Kidney (tissue), 14 donors: ENCODE results near the gene IMPA2. TPM values are rescaled to one million over a fixed set of nuclear protein-coding genes. Genes with fewer than 3 reads are reported as not detected.

Source experiments
- DNase-seq, 5 donors: peaks; one replicate each; pipeline ENCODE4 v3.0.0-alpha.2; 2013 to 2020
- FAIRE-seq: peaks from 2 replicates; lab custom pipeline; 2012; peaks lifted over from hg19 to GRCh38; lab: Jason Lieb, UNC
- H3K27ac ChIP-seq, 2 donors: one replicate each; pipeline ENCODE4 v1.7.0; 2013; ENCODE audit warnings: low read depth in 2 of 2, low read length in 2 of 2, inconsistent platforms in 1 of 2
- H3K27me3 ChIP-seq: one replicate; pipeline ENCODE4 v1.7.1; 2013; ENCODE audit warnings: low read length, inconsistent platforms; ENCODE audit not compliant: control insufficient read depth, insufficient read depth
- H3K36me3 ChIP-seq, 3 donors: one replicate each; pipeline versions ENCODE4 v1.7.0 to v1.7.1; 2013; ENCODE audit warnings: low read length in 3 of 3, control low read depth in 1 of 3, inconsistent platforms in 1 of 3; ENCODE audit not compliant: insufficient read depth in 3 of 3, control insufficient read depth in 2 of 3
- H3K4me1 ChIP-seq, 3 donors: one replicate each; pipeline versions ENCODE4 v1.7.0 to v1.7.1; 2013; ENCODE audit warnings: low read length in 3 of 3, inconsistent platforms in 1 of 3, low read depth in 1 of 3; ENCODE audit not compliant: control insufficient read depth in 2 of 3, insufficient read depth in 2 of 3
- H3K4me3 ChIP-seq, 3 donors: one replicate each; pipeline versions ENCODE4 v1.7.0 to v1.8.1; 2013; ENCODE audit warnings: low read length in 3 of 3, control low read depth in 1 of 3, inconsistent platforms in 1 of 3
- H3K9ac ChIP-seq, 3 donors: one replicate each; pipeline versions ENCODE4 v1.7.0 to v1.7.1; 2013; ENCODE audit warnings: low read length in 3 of 3, control low read depth in 1 of 3, inconsistent platforms in 1 of 3
- H3K9me3 ChIP-seq, 3 donors: one replicate each; pipeline versions ENCODE4 v1.7.0 to v1.7.1; 2013; ENCODE audit warnings: low read length in 3 of 3, control low read depth in 1 of 3, inconsistent platforms in 1 of 3; ENCODE audit not compliant: control insufficient read depth in 2 of 3, insufficient read depth in 1 of 3
- intact Hi-C: fragments of 100-400 bp; cut with DNase I; formaldehyde crosslinking; loops from one replicate; pipeline ENCODE4 v1.11.1; 2022
- polyA plus RNA-seq: library from polyadenylated mRNA; stranded (reverse); fragments of 350-450 nt; fragmentation: Illumina TruSeq; extraction: RNeasy Lipid Tissue Mini Kit (QIAGEN cat#74804); gene quantifications from one replicate; pipeline ENCODE4 v1.2.3, GENCODE V29; 2014; ENCODE audit warnings: low read depth, low replicate concordance; ENCODE audit not compliant: insufficient read depth
- total RNA-seq: library from RNA; stranded (reverse); fragmentation: NEBNext Ultra II Directional; extraction: Animal tissue kit (Norgen Biotek cat#: 25700); gene quantifications from one replicate; pipeline ENCODE4 v1.2.1, GENCODE V29; 2021
- TF ChIP-seq, protein P1 (sequence below): IDR thresholded peaks from 3 replicates; pipeline ENCODE4 v1.5.1; 2012; ENCODE audit warnings: mild to moderate bottlenecking, moderate library complexity, borderline replicate concordance; ENCODE audit not compliant: insufficient read depth; ENCODE audit errors: extremely low read depth
- donor health status: control.
- donor health status: control.
- donor health status: control.
- donor health status: control.
- donor health status: control.
- donor health status: DM: yes; HTN: yes; CAD: no.
- donor health status: Normal renal cell carcinoma (clear cell type).

Gene IMPA2
- total and polyA plus RNA-seq, 2 donors from 2014 or later, result 157 to 348 TPM

DNA sequence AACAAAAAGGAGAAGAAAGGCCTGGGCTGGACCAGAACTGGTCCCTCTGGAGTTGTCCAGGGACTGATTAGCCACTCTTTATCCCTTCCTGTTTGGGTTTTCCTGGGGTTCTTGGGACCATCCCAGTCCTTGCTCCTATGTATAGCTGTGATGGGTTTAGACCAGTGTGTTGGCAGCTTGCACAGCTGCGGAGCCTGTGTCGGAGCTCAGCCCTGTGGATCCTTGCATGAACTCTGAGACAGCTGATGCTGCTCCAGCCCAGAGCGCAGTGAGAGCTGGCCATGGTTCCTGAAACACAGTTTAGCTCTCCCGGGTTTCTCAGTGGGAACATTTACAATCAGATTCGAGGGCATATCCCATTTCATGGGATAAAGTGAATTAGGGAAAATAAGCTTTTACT is 16.9 kb downstream of the IMPA2 start:
- Histone ChIP-seq H3K27me3 (no peaks in the 10 kb centered on the region), H3K36me3 (peaks cover 0 to 7% (median 0%) of the 10 kb centered on the region in 3 donors), H3K4me3 (no peak overlapping the region), H3K9me3 (no peaks in the 10 kb centered on the region), H3K27ac (peak overlapping the region; percentile 26 to 37), H3K4me1 (peaks cover 0 to 55% (median 45%) of the 10 kb centered on the region in 3 donors), H3K9ac (peak overlapping the region in 1 of 3 donors; percentile 57)
- intact Hi-C loops, result loop anchor here (5.0 kb wide), 1 partner anchor 56 kb away; no protein-coding TSS in a partner anchor
- FAIRE-seq (no peak), DNase-seq (peak in 4 of 5 donors; percentile 46 to 67 (median 63))
- TF ChIP-seq, protein P1, sequence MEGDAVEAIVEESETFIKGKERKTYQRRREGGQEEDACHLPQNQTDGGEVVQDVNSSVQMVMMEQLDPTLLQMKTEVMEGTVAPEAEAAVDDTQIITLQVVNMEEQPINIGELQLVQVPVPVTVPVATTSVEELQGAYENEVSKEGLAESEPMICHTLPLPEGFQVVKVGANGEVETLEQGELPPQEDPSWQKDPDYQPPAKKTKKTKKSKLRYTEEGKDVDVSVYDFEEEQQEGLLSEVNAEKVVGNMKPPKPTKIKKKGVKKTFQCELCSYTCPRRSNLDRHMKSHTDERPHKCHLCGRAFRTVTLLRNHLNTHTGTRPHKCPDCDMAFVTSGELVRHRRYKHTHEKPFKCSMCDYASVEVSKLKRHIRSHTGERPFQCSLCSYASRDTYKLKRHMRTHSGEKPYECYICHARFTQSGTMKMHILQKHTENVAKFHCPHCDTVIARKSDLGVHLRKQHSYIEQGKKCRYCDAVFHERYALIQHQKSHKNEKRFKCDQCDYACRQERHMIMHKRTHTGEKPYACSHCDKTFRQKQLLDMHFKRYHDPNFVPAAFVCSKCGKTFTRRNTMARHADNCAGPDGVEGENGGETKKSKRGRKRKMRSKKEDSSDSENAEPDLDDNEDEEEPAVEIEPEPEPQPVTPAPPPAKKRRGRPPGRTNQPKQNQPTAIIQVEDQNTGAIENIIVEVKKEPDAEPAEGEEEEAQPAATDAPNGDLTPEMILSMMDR, result no peak

DNA sequence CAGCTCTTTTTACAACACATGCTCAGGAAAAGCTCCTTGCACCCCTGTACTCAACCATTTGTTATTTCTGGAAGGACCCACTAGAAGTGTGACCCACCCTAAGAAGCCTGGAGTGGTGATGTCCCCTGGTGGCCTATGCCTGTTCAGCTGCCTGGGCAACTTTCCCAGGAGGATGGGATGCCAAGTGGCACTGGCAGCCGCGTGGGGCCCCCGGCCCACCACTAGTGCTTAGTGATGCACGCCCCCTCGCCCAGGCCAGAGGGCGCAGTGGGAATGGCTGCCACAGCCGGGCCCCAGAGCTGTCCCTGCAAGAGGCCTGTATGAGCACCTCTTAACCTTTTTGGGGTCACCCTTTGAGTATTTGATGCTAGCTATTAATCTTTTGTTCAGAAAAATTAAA is 18.1 kb downstream of the IMPA2 start:
- H3K9ac ChIP-seq, result peak overlapping the region in 1 of 3 donors; percentile 47
- peaks cover 0 to 43% (median 35%) of the 10 kb centered on the region in 3 donors for H3K4me1 ChIP-seq
- peaks cover 0 to 7% (median 0%) of the 10 kb centered on the region in 3 donors for H3K36me3 ChIP-seq
- TF ChIP-seq, protein P1, result no peak
- intact Hi-C loops, result loop anchor here (5.0 kb wide), 1 partner anchor 57 kb away; no protein-coding TSS in a partner anchor
- H3K4me3 ChIP-seq, result no peak overlapping the region
- H3K9me3 ChIP-seq, result no peaks in the 10 kb centered on the region
- peak overlapping the region; percentile 51 to 55 for H3K27ac ChIP-seq
- DNase-seq, result peak in 1 of 5 donors; percentile 43
- H3K27me3 ChIP-seq, result no peaks in the 10 kb centered on the region
- FAIRE-seq, result no peak

GRCh38 chr18:12000072-12000659 is 18.9 kb downstream of the IMPA2 start:
- Histone ChIP-seq H3K4me1 (peaks cover 0 to 36% (median 28%) of the 10 kb centered on the region in 3 donors), H3K9ac (no peak overlapping the region), H3K4me3 (no peak overlapping the region), H3K9me3 (no peaks in the 10 kb centered on the region), H3K27ac (peak overlapping the region; percentile 13 to 79), H3K36me3 (peaks cover 0 to 7% (median 0%) of the 10 kb centered on the region in 3 donors), H3K27me3 (no peaks in the 10 kb centered on the region)
- FAIRE-seq, result no peak
- DNase-seq, result no peak
- intact Hi-C loops, result no loop called here
- TF ChIP-seq, protein P1, result no peak
